NCI-H345 treated with DMSO at 0.1 percent for 48 hours (cell line): Measurements from ENCODE around the gene SORD.
"Not testable (repeated sequence)": the region's sequence is repeated elsewhere in the genome, so short reads cannot be mapped to it uniquely, and the experiment has no call there.

Experiments used
- DNase-seq: peaks from one replicate; lab custom pipeline; 2025; ENCODE audit not compliant: unreplicated experiment; lab: John Stamatoyannopoulos, UW

SORD gene

DNA sequence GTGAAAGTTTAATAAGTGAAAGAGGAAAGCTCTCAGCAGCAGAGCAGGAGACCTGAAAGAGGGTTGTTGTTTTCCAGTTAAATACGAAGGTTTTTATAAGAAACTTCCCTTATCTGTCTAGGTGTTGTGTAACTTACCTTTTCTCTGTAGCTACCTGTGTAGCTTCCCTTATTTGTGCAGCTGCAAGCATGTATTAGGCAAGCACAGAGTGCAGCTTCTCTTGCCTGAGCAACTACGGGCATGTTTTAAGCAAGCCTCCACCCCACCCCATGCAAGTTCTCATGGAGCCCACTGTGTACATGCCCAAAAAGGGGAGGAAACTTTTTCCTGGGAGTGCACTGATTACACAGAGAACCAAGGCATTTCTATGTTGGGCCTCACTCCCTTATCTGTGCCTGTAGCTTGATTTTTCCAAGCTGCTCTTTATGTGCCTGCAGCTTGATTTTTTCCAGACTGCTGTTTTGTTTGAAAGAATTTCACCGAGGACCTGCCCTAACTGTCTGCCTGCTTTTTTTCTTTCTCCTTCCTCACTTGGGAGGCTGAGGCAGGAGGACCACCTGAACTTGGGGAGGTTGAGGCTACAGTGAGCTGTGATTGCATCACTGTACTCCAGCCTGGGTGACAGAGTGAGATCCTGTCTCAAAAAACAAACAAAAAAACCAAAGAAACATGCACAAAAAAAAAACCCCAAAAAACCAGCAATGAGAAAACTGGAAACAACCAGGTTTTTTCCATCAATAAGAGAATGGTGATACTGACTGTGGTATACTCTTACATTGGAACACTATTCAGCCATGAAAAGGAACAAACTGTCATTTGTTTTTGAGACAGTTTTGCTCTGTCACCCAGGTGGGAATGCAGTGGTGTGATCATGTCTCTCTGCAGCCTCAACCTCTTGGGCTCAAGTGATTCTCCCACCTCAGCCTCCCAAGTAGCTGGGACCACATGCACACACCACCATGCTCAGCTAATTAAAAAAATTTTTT is 36.0 kb downstream of the SORD start:
- DNase-seq, result not testable (repeated sequence)

DNA sequence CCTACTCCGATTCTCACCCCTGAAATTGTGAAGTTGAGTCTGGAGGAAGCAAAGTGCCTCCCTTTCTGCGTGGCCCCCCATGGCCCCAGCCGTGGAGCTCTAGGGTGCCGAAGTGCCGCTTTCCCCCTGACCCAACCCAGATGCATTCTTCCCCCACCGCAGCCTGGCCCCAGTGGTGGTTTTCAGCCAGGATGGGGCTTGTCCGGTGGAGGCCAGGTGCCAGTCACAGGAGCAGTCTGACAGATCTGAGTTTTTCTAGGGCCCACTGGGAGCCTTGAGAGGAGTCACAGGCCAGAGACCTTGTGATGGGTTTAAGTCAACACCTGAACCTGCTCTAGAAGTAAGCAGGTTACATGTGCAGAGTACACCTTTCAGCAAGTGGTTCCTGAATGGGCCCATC is 39.3 kb downstream of the SORD start:
- DNase-seq, result not testable (repeated sequence)

DNA sequence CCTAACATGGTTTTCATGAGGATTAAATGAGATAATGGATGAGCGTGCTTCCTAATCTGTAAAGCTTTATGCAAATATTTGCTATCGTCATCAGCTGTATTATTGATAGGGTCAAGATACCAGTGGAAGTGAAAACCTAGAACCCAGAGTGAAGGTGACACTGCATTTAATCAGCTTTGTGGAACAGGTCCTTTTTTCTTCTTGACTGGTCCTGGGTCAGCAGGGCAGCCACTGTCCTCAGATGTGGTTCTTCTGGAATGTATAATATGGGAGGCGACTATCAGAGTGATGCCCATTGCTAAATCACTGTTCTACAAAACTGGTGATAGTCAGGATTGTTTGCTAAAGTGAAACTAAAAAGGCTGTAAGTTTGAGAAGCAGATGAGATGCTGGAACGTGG is 41.4 kb downstream of the SORD start:
- no peak for DNase-seq

DNA sequence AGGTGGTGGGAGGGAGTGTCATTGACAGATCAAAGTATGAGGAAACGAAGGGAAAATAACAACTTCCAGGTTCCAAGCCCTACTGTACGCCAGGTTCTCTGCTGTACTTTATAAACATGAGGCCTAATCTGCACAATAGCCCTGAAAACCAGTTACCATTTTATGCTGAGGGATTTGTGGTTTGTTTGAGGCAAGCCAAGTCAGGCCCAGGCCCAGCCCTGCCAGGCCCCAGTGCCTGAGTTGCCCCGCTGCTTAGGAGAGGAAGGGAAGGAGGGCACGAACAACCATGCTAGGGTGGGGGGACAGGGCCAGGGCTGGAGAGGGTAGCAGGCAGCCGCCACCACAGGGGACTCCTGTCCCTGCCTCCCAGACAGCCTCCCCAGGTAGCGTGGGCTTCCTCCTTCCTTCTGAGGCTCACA is 47.0 kb downstream of the SORD start:
- not testable (repeated sequence) for DNase-seq

DNA sequence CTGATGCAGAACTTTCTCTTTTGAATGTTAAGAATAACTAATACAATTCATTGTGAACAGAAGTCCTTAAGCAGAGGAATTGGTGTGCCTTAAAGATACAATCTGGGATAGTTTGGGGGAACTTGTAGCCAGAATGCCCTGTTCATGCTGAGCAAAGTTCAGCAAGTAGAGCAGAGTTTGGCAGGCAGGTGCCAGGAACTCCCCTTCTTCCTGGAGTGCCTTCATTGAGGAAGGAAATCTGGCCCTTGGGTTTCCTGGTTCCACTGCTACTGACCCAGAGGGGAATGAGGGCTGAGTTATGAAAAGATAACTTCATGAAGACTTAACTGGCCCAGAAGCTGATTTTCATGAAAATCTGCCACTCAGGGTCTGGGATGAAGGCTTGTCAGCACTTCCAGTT is 50.6 kb downstream of the SORD start:
- not testable (repeated sequence) for DNase-seq

DNA sequence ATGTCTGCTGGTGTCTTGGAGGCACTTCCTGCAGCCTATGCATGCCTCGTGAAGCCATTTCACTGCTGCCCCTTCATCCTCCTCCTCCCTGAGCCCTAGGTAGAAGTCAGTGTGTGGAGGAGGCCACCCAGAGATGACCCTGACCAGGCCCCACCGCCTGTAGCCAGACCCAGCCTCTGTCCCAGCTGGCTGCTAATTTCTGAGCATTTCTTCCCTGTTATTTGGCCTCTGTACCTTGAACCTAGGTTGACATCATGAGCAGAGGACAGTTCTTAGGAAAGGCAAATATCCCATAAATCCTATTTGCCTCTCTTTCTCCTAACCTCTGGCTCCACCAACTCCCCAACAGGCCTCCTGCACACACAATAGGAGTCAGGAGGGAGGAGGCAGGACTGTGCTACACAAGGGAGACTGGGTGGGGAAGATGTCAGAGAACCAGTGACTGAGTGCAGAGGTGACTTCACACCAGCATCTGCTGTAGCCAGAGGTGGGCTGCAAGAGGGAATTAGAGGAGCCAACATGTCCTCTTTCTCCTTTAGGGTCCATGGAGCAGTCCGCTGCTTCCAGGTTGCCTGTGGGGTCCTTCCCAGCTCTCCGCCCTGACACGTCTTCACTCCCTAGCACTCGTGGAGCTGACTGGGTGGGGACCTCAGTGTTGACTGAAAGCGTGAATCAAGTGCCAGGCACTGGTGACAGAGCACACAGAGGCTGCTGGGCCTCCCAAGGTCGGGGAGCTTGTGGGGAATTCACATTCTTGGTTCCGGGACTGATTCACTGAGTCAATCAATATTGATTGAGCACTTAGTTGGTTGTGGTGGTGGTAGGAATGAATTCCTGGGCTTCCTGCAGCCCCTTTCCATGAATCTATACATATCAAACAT is 52.7 kb downstream of the SORD start:
- DNase-seq, result not testable (repeated sequence)

DNA sequence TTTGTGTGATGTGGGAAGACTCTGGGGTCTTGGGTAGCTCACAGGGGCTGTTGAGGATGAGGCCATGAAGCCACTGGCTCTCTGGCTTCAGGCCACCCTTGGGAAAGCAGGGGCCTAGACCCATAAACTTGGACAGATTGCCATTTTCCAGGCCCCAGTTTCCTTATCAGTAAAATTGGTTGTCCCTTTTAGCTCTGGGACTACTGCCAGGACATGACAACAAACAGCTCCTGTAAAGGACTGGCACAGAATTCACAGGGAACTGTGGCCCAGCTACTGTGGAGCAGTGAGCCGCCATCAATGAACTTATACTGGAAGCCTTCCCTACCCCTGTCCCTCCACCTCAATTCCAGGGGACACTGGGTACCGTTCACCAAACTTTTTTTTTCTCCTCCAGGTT is 54.4 kb downstream of the SORD start:
- DNase-seq, result not testable (repeated sequence)

DNA sequence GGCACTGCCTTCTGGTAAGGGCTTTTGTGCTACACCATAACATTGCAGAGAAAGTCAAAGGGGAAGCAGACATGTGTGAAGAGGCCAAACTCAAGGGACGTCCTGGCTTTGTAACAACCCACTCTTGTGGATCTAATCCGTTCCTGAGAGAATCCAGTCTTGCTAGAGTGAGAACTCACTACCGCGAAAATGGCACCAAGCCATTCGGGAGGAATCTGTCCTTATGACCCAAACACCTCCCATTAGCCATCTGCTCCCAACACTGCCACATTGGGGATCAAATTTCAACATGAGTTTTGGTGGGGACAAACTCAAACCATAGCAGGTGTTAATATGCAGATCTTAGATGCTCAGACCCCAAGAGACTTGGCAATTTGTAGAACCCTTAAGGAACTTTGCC is 56.2 kb downstream of the SORD start:
- DNase-seq, result not testable (repeated sequence)

DNA sequence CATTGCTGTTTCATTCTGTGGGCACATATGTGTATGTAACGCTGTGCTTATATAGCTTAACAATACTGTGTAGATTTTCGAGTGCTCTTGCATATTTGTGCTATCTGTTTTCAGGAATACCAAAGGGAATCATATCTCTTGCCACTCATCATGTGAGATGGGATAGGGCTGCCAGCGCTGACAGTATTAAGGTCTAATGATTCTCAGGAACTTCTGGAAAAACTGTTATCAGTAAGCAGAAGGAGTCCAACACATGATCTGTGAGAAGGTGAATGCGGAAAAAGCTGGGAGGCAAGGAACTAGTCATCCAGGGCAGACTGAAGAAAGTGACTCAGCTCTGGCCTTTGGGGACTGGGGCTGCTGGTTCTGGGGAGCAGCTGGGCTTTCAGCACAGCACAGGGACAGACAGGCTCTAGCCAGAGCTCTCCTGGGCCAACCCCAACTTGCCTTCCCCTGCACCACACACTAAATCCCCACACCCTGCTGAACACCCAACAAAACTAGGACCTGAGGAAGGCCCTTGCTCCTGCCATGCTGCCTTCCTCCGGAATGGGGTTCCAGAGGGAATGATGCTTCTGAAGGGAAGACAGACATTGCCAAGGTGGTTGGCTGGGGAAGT is 56.7 kb downstream of the SORD start:
- not testable (repeated sequence) for DNase-seq

DNA sequence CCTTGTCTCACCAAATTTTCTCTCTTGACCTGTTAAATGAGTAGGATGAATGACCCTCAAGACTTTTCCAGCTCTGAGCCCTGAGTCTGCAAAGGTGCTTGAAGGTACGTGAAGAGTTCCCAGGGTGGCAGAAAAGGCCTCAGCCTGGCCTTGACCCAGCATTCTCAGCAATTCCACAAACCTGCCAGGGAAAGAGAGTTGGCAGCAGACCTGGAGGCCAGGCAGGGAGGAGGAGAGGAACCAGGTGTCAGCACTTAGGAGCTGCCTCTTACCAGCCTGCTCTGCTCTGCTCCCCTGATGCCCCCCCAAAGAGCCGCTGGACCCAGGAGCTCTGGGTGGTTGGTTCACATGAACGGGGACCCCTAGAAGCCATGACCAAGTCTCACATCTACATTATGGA is 57.6 kb downstream of the SORD start:
- DNase-seq, result not testable (repeated sequence)

DNA sequence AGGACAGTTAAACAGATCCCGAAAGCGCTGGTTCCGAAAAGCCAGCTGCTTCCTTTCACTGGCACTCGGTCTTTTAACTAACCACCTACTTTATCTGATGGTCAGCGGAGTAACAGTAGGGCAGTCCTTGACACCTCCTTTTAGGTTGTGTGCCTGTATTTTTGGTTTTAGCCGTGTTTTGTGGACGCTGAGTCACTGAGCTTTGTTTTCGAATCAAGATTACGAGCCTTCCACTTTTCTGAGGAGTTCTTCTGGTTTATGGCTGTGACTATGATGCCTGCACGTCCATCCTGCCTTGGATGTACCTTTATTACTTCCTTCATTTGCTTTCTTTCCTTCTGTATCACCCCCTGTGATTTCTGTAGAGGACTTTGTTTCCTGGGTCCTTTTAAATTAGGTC is 59.4 kb downstream of the SORD start:
- not testable (repeated sequence) for DNase-seq

DNA sequence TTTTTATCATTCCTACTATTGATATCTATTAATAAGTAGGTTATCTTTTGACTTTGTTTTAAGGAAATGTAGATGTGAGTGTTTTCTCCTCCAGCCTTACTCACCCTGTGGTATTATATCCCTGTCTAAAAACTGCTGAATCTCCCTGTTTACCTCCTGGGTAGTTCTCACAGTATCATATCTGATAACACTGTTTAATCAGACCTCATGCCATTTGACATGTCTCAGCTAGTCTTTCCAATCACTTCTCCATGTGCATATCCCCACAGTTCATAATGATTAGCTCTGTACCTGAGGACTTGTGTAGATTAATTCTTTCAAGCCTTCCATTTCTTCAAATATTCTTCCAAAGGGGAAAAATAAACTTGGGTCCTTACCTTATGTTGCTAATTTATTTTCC is 60.2 kb downstream of the SORD start:
- DNase-seq, result no peak

DNA sequence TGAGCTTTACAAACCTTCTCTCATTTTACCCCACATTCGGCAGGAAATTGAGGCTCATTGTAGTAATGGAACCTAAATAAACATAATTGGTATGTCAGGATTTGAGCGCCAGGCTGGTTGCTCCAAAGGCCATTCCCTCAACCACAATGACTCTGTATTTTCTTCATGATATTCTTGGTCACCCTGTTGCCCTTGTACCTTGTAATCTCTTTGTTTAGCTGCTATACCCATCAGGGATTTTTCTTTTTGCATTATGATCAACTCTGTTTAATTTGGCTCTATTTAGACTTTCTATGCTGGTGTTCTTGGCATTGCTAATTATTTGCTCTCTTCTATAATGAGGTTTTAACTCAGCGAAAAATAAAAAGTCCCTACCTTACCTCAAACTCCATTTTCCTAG is 61.2 kb downstream of the SORD start:
- DNase-seq, result no peak

DNA sequence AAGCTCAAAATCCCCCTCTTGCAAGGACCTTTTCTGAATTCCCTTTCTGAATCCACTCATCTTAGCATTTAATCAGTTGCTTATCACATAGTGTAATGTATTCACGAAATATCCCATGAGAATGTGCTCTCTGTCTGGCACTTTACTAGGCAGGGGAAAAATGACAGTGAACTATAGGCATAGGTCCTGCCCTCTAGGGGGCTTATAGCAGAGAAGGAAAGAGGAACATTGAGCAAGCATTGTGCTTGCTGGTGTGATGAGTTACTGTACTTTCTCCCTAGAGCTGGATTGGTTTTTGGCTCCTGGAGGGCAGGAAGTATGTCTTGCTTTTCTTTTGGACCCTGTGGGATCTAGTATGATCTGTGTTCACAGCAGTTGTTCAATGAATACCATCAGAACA is 64.5 kb downstream of the SORD start:
- no peak for DNase-seq

DNA sequence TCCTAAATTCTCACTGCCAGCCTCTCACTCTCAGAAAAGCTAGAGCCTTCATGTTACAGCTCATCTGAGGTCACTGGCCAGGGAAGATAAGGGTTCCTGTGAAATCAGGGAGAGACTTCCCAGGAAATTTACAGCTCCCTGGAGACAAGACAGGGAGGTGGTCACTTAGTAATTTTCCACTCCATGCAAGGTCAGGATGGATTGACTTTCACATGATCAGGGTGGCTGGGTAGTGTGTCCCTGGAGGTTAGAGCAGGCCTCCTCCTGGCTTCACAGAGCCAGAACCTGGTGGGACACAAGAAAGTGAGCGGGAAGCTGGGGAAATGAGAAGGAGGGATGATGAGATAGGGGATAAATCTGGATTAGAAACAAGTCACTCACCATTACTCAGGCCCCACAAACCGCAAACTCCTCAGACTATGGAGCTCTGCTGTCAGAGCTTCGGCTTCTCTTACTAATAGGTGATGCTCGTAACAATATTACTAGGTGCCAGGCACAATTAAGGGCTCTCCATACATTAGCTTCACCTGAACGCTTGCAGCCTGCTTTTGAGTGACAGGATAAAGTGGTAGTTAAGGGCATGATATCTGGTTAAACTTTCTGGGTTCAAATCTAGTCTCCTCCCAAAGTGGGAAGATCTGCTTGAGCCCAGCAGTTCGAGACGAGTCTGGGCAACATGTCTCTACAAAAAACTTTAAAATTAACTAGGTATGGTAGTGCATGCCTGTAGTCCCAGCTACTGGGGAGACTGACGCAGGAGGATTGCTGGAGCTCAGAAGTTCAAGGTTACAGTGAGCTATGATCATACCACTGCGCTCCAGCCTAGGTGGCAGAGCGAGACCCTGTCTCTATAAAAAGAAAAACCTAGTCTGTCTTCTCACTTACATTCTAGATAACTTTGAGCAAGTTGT is 66.1 kb downstream of the SORD start:
- DNase-seq, result no peak

DNA sequence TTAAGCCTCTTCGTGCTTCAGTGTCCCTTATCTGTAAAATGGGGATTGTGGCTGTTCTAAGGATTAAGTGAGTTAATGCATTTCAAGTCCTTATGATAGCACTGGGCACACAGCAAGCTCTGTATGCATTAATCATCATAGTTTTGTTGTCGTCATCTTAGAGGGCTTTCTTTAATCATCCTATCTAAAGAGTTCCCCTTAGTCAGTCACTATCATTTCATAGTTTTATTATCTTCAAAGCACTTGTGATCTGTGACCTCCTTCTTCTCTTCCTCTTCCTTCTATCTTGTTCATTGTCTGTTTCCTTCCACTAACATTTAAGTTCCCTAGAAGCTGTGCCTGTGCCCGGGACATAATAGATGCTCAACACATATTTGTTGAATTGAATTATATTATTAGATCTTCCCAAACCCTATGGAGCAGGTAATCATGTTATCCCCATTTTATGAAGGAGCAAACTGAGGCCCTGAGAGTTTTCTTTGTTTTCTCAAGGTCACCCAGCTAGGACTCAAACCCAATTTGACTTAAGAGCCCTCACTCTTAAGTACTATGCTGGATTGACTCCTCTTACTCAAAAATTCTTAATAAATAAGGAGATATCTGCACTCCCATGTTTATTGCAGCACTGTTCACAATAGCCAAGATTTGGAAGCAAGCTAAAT is 66.8 kb downstream of the SORD start:
- no peak for DNase-seq

DNA sequence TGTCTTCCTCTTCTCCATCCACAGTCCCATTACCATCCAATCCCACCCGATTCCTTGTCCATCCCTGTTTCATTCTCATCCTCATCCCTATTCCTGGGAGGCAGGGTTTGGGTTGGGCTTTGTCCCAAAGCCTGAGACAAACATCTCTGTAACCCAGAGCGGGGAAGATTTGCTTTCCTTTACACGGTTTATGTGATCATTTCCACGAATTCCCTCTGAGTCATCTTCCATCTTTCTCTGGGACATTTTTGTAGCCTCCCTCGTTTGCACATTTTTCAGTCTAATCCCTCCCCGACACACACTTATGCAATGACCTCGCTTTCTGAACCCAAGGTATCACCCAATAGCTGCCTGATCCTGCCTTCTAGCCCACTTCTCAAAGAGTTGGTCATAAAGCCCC is 68.2 kb downstream of the SORD start:
- DNase-seq, result no peak

DNA sequence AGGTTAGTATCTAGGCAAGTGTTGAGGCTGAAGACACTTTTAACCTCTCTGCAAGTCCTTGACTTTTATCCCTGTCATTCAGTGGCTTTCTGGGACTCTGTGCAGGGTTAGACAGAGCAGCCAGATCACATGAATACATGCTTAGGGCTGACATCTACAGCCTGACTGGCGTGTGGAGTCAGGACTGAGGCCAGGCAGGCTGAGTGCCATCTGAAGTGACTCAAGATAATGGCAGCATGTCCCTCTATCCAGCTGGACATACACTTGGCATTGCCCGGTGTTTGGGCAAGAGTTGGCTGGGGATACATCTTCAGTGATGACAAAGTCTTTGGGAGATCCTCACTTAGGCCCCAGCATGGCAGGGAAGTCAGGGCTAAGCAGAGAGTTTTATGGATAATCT is 68.6 kb downstream of the SORD start:
- no peak for DNase-seq

DNA sequence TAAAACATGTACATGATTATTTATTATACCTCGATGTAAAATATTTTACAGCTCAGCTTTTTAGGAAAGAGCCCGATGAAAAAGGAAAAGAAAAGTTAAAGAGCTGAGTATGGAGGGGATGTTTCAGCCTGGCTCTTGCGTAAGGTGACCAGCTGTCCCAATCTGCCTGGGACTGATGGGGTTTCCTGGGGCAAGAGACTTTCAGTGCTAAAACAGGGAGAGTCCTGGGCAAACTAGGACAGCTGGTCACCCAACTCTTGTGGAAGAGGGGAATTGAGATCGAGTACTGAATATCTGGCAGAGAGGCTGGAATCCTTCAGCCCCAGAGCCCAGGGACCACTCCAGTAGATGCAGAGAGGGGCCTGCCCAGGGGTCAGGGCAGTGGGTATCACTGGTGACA is 70.0 kb downstream of the SORD start:
- DNase-seq, result no peak
